Epidermal melanocyte (primary cell): ENCODE measurements around the gene ANKZF1.

Experiments
- DNase-seq: peaks from one replicate; pipeline ENCODE4 v3.0.0; 2011; ENCODE audit warnings: low spot score; ENCODE audit not compliant: insufficient read length

The ANKZF1 gene

GRCh38 chr2:219228041-219228910 lies 1.3 kb upstream of the ANKZF1 start:
- no peak for DNase-seq

DNA sequence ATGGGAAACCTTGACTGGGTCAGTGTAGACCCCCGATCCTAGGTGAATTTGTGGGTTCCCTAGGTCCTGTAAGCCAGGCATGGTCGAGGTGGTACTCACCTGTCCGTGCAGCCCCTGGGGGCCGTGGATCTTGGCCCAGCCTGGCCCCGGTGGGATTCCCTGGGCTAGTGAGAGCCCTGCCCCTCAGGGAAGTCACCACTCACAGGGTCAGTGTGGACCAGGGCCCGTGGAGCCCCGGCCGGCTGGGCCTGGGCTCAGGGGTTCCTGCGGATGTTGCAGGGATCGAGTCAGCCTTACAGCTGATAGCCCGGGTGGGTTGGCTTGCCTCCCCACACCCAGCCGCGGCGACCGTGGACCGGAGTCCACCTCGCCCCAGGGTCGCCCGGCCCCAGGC lies 698 bp upstream of the ANKZF1 start:
- no peak for DNase-seq

GRCh38 chr2:219230059-219230540 lies 494 bp downstream of the ANKZF1 start:
- no peak for DNase-seq

GRCh38 chr2:219234331-219234730 lies 4.7 kb downstream of the ANKZF1 start:
- DNase-seq: no peak

- DNase-seq: no peak
These were observed 13.7 kb downstream of the ANKZF1 start for GRCh38 chr2:219243291-219243761.

DNA sequence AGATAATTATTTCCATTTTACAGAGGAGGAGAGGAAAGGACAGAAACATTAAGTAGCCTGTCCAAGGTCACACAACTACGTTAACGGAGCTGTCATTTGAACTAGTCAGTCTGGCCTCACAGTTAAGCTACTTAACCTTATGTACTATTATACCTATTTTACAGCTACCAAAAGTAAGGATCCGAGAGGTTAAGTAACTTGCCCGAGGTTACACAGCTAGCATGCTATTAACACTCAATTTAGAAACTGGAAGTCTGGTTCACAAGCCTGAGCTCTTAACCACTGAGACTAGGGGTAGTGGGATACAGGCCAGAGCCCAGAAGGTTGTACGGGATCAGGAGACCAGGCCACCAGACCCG lies 15.2 kb downstream of the ANKZF1 start:
- no peak for DNase-seq

DNA sequence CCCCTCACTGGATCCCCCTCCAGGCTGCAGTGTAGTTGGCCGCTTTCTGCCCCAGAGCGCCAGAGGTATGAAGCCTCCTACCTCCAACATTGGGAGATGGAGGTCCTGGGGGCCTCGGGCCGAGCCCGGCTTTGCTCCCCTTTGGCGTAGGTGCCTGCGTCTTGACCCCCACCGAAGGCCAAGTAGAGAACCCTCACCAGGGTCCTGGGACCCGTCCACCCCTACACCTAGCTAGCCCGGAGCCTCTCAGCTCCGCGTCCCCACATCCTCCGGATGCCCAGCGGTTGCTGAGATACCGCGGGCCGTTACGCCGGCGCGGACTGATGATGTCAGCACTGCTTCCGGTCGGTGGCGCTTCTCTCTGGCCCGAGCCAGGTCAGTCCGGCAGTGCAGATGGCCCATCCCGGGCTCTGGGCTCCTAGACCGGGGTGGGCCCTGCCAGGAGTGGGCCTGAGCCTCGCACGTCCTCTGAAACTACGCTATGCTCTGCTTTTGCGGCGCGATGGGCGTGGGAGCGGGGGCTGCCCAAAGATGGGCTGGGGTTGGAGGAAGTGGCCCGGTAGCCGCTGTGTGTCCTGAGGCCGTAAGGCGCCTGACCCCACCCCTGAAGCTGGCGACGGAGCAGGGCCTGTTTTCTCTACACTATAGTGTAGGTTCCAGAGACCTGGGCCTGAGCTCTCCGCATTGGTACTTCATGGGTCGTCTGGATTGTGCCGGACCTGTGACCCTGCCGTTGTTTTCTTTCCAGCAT lies 15.7 kb downstream of the ANKZF1 start, which contains the start of the genes GLB1L and STK16:
TSS of gene GLB1L (minus strand) at position 297 of the 751 bp plus-strand sequence. CDS start 1,871 bp downstream, outside the sequence.
TSS of gene STK16 (plus strand) at position 332 of the 751 bp plus-strand sequence. CDS start 521 bp downstream, outside the sequence.
- peak; percentile 99 for DNase-seq

DNA sequence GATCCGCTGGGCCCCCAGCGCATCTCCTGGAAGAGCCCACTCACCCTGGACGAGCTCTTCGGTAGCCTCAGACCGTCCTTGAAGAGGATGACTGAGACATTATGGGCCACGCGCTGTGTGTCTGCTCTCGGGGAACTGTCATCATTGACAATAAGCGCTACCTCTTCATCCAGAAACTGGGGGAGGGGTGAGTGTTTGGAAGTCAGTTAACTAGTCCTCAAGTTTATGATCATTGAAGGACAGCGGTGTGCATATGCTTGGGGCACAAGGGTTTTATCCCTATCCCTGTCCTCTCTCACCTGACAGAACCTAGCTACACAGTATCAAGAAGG lies 16.3 kb downstream of the ANKZF1 start:
- DNase-seq: no peak

GRCh38 chr2:219246559-219246958 lies 17.0 kb downstream of the ANKZF1 start:
- no peak for DNase-seq

GRCh38 chr2:219247678-219248642 lies 18.4 kb downstream of the ANKZF1 start:
- no peak for DNase-seq

- DNase-seq: no peak
These were observed 19.2 kb downstream of the ANKZF1 start for GRCh38 chr2:219248845-219249202.

GRCh38 chr2:219249203-219249980 lies 19.8 kb downstream of the ANKZF1 start:
- no peak for DNase-seq

GRCh38 chr2:219250049-219250781 lies 20.6 kb downstream of the ANKZF1 start:
- no peak for DNase-seq

DNA sequence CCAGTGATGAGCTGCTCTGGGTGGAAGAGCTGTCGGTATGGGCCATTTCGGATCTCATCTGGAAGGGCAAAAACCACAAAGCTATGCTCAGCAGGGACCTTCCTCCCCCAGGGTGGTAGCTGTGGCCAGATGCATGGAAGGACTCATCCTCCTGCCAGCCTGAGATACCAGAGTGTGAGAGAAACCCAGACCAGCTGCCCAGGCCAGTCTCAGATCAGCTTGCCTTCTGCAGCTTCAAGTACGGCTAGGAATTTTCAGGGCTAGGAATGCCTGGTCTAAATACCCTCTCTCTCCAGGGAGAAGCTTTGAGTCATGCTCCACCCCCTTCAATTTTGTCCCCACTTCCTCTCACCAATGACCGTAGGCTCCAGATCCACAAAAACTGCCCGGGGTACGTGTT lies 22.1 kb downstream of the ANKZF1 start:
- no peak for DNase-seq

GRCh38 chr2:219252084-219252483 lies 22.5 kb downstream of the ANKZF1 start:
- no peak for DNase-seq

DNA sequence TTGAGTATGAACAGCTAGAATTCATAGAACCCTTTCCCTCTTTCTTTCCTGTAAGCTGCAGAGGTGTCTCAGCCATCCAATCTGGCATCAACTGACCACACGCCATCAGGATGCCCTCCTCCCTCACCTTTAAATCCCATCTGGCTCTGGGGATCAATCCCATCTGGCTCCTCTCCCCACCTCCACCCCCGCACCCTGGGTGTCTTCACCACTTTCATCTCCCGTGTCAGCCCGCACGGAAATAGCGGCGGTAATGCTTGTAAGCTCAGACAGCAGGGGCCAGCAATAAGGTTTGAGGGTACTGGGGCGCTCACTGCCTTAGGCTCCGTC lies 22.9 kb downstream of the ANKZF1 start:
- no peak for DNase-seq

DNA sequence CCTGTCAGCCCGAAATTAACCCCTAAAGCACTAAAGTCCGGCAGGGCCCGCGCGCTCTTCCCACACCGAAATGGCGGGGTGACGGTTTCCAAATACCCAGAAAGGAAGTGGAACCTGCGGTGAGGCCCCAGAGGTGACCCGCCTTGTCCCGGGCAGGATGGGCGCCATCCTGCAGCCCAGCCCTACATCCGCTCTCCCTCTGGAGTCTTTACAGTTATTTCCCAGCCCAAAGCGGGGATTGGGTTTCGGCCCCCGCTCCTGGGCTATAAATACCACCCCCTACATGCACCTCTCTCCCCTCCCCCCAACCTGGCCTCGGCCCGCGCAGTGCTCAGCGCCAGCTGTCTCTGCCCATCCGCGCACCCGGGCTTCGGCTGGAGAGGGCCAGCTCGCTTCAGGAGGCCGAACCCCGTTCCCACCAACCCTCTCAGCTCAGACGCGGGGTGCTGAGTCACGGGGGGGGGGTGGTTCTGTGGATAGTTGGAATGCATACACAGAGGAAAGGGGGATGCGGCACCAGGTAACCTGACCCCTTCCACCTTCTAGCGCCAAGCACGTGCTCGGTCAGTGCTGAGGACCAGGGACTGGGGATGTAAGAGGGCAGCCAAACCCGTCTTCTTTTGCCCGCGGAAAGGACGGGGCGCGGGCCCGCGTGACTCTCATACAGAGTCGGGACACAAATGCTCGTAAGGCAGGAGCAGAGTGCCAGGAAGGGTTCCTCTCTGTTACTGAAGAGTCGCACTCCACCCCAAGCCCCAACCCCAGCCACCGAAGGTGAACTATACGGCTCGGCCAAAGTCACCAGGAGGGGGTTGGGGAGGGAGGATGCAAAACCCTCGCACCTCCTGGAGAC lies 23.5 kb downstream of the ANKZF1 start, which contains the start of gene TUBA4B:
TSS of gene TUBA4B (plus strand) at position 344 of the 853 bp plus-strand sequence. CDS start at position 509, 165 bp downstream.
- no peak for DNase-seq

- peak; percentile 79 for DNase-seq
These were observed 24.4 kb downstream of the ANKZF1 start, which contains the start of gene TUBA4A for GRCh38 chr2:219253753-219254589. TUBA4A (minus strand) TSS chr2:219253918; CDS start chr2:219253858, 60 bp downstream.
